Spleen (tissue), 11 donors: ENCODE results near the gene NDUFA13. TPM values are rescaled to one million over a fixed set of nuclear protein-coding genes. Genes with fewer than 3 reads are reported as not detected.

Experiments
- DNase-seq: peaks from one replicate; pipeline ENCODE4 v3.0.0-alpha.2; 2020
- H3K27ac ChIP-seq, 8 donors: fragments of 200-600 bp; sonication (generic) in 7 of 8; 1 replicate in 4 of 8; 2 replicates in 4 of 8; pipeline versions ENCODE4 v1.5.0 to v1.8.0; 2016 to 2021; ENCODE audit warnings: inconsistent platforms in 4 of 8, mild to moderate bottlenecking in 4 of 8, moderate library complexity in 1 of 8
- H3K27me3 ChIP-seq, 7 donors: fragments of 200-600 bp; sonication (generic) in 6 of 7; replicated peaks in 1 of 7; 1 replicate in 4 of 7; 2 replicates in 3 of 7; pipeline versions ENCODE4 v1.5.0 to v1.8.0; 2016 to 2021; ENCODE audit warnings: inconsistent platforms in 3 of 7, mild to moderate bottlenecking in 1 of 7
- H3K36me3 ChIP-seq, 6 donors: fragments of 200-600 bp; sonication (generic) in 5 of 6; 1 replicate in 4 of 6; 2 replicates in 2 of 6; pipeline versions ENCODE4 v1.5.0 to v1.8.0; 2016 to 2021; ENCODE audit warnings: inconsistent platforms in 2 of 6
- H3K4me1 ChIP-seq, 6 donors: fragments of 200-600 bp; sonication (generic) in 5 of 6; 1 replicate in 3 of 6; 2 replicates in 3 of 6; pipeline versions ENCODE4 v1.5.0 to v1.8.0; 2016 to 2021; ENCODE audit warnings: inconsistent platforms in 3 of 6
- H3K4me3 ChIP-seq, 8 donors: fragments of 200-600 bp; sonication (generic) in 7 of 8; 1 replicate in 4 of 8; 2 replicates in 4 of 8; pipeline versions ENCODE4 v1.5.0 to v1.8.0; 2016 to 2021; ENCODE audit warnings: inconsistent platforms in 4 of 8, mild to moderate bottlenecking in 4 of 8, moderate library complexity in 2 of 8
- H3K9me3 ChIP-seq, 8 donors: fragments of 200-600 bp; sonication (generic) in 7 of 8; 1 replicate in 4 of 8; 2 replicates in 4 of 8; pipeline versions ENCODE4 v1.5.0 to v1.8.0; 2016 to 2021; ENCODE audit warnings: inconsistent platforms in 4 of 8
- CTCF ChIP-seq, 11 experiments: fragments of 200-600 bp in 7 of 11; fragments of 450-650 bp in 4 of 11; sonication (generic) in 4 of 11; IDR thresholded peaks in 8 of 11; conservative IDR thresholded peaks in 3 of 11; 1 replicate in 7 of 11; 2 replicates in 4 of 11; pipeline versions ENCODE4 v1.4.0 to v1.8.0; 2016 to 2021; ENCODE audit warnings: antibody characterized with exemption in 11 of 11, inconsistent platforms in 4 of 11, mild to moderate bottlenecking in 1 of 11
- POLR2A ChIP-seq, 3 donors: fragments of 450-650 bp; IDR thresholded peaks; one replicate each; pipeline ENCODE4 v1.5.1; 2017; ENCODE audit warnings: antibody characterized with exemption in 3 of 3, mild to moderate bottlenecking in 1 of 3
- POLR2AphosphoS5 ChIP-seq, 3 donors: sonication (generic); formaldehyde crosslinking; IDR thresholded peaks; one replicate each; pipeline ENCODE4 v1.5.1; 2017; ENCODE audit warnings: antibody characterized with exemption in 3 of 3
- WGBS, 5 donors: extraction: QIAGEN DNeasy Blood & Tissue Kit in 3 of 5; methylation state at CpG; one replicate each; pipeline versions ENCODE4 v1.1.5 to v1.1.7; 2013 to 2018; 5-methylcytosine and 5-hydroxymethylcytosine counted together
- intact Hi-C: fragments of 100-400 bp; cut with DNase I; formaldehyde crosslinking; loops from one replicate; pipeline ENCODE4 v1.15.0; 2023; ENCODE audit warnings: low total_unique reads
- polyA plus RNA-seq, 3 donors: library from polyadenylated mRNA; stranded (reverse); fragments of 200-250 nt; gene quantifications; one replicate each; pipeline ENCODE4 v1.2.1, GENCODE V29; 2013
- total RNA-seq, 7 donors: library from RNA; depleted of rRNA in 3 of 7; stranded (reverse); fragments of >200 nt in 3 of 7; fragmentation: NEBNext Ultra II Directional in 4 of 7; extraction: Animal tissue kit (Norgen Biotek cat#: 25700) in 4 of 7; gene quantifications; one replicate each; pipeline versions ENCODE4 v1.1.0 to v1.2.1, GENCODE V29; 2016 to 2021
- donor health status: healthy with polysubstance abuse.
- donor health status: DM: no; HTN: no; CAD: no; lungs with moderate emphysema.
- donor health status: DM: no; HTN: no; CAD: no.
- donor health status: Bipolar disorder and iron deficiency.
- donor health status: healthy.
- donor health status: DM: no; HTN: no; CAD: no.
- donor health status: DM: yes; HTN: yes; CAD: no.

NDUFA13 gene
- total and polyA plus RNA-seq, 10 donors, result 24.0 to 224 (median 197) TPM

GRCh38 chr19:19477705-19478383 is 38.2 kb upstream of the NDUFA13 start:
- intact Hi-C loops, result no loop called here

GRCh38 chr19:19480688-19481087 is 35.3 kb upstream of the NDUFA13 start:
- H3K27ac ChIP-seq, result peak overlapping the region in 1 of 8 donors; percentile 14
- TF ChIP-seq POLR2A (IDR thresholded peaks at IDR 0.05) (no peak), CTCF (IDR thresholded peaks at IDR 0.05 in 8 of 11, conservative IDR thresholded peaks at IDR 0.05 in 3 of 11) (no peak), POLR2AphosphoS5 (IDR thresholded peaks at IDR 0.05) (no peak)
- 42 to 60% (median 59%) methylated on average over 3 to 5 of the region's 5 CpGs for WGBS, 5 donors
- peaks cover 0 to 56% (median 8%) of the 10 kb centered on the region in 6 donors for H3K36me3 ChIP-seq
- no peak for DNase-seq
- H3K4me3 ChIP-seq, result no peak overlapping the region
- peaks cover 12 to 92% (median 44%) of the 10 kb centered on the region in 6 donors for H3K4me1 ChIP-seq
- H3K9me3 ChIP-seq, result no peaks in the 10 kb centered on the region
- no peaks in the 10 kb centered on the region for H3K27me3 ChIP-seq
- intact Hi-C loops, result loop anchor here (10.0 kb wide), 1 partner anchor 76 kb away; the partner anchor contains the start of gene GATAD2A

More at GRCh38 chr19:19477705-19478383, 38.2 kb upstream of the NDUFA13 start:
- TF ChIP-seq POLR2A (IDR thresholded peaks at IDR 0.05) (no peak), CTCF (IDR thresholded peaks at IDR 0.05 in 8 of 11, conservative IDR thresholded peaks at IDR 0.05 in 3 of 11) (no peak), POLR2AphosphoS5 (IDR thresholded peaks at IDR 0.05) (no peak)
- H3K9me3 ChIP-seq, result no peaks in the 10 kb centered on the region
- peaks cover 0 to 67% (median 6%) of the 10 kb centered on the region in 6 donors for H3K36me3 ChIP-seq
- peaks cover 21 to 94% (median 51%) of the 10 kb centered on the region in 6 donors for H3K4me1 ChIP-seq
- no peaks in the 10 kb centered on the region for H3K27me3 ChIP-seq
- peak overlapping the region in 3 of 8 donors; percentile 6 to 65 (median 7) for H3K27ac ChIP-seq
- no peak overlapping the region for H3K4me3 ChIP-seq
- 88 to 93% (median 91%) methylated on average over 9 to 10 of the region's 10 CpGs for WGBS, 5 donors
- DNase-seq, result no peak

GRCh38 chr19:19482809-19483596 is 33.0 kb upstream of the NDUFA13 start:
- Histone ChIP-seq H3K27ac (peak overlapping the region in 3 of 8 donors; percentile 5 to 13 (median 5)), H3K4me3 (no peak overlapping the region), H3K9me3 (no peaks in the 10 kb centered on the region), H3K36me3 (peaks cover 0 to 70% (median 8%) of the 10 kb centered on the region in 6 donors), H3K27me3 (no peaks in the 10 kb centered on the region), H3K4me1 (peaks cover 28 to 92% (median 49%) of the 10 kb centered on the region in 6 donors)
- no peak for DNase-seq
- 86 to 92% (median 87%) methylated on average over 12 to 19 of the region's 19 CpGs for WGBS, 5 donors
- intact Hi-C loops, result loop anchor here (10.0 kb wide), 1 partner anchor 78 kb away; the partner anchor contains the start of gene GATAD2A
- TF ChIP-seq CTCF (IDR thresholded peaks at IDR 0.05 in 8 of 11, conservative IDR thresholded peaks at IDR 0.05 in 3 of 11) (no peak), POLR2AphosphoS5 (IDR thresholded peaks at IDR 0.05) (peak in 1 of 3 donors; percentile 31), POLR2A (IDR thresholded peaks at IDR 0.05) (no peak)
